H1 (cell line): Measurements from ENCODE around the gene RECK. TPM values are rescaled to one million over a fixed set of nuclear protein-coding genes. Genes with fewer than 3 reads are reported as not detected.

ENCODE experiments used
- CTCF ChIA-PET: fragments of 300-600 bp; sonication (Branson Sonifier 250); formaldehyde crosslinking; loops from one replicate; lab custom pipeline; 2021; ENCODE audit not compliant: partially characterized antibody; lab: Charles Lee
- POLR2A ChIA-PET: fragments of 300-600 bp; sonication (Branson Sonifier 250); formaldehyde crosslinking; loops from one replicate; lab custom pipeline; 2021; ENCODE audit warnings: inconsistent platforms; ENCODE audit not compliant: partially characterized antibody; lab: Charles Lee
- DNase-seq, 2 experiments: peaks; one replicate each; pipeline versions ENCODE4 v3.0.0 to v3.0.0-alpha.2; 2010 to 2022; ENCODE audit warnings: low spot score in 2 of 2, low read depth in 1 of 2, mixed read lengths in 1 of 2
- FAIRE-seq: peaks from 2 replicates; lab custom pipeline; 2011; peaks lifted over from hg19 to GRCh38; lab: Jason Lieb, UNC
- H2AFZ ChIP-seq: 2 replicates; pipeline ENCODE4 v1.8.1; 2012; ENCODE audit warnings: low read length, inconsistent platforms
- H2AK5ac ChIP-seq: 2 replicates; pipeline ENCODE4 v1.6.1; 2013; ENCODE audit warnings: low read depth, low read length
- H2BK120ac ChIP-seq: replicated peaks from 2 replicates; pipeline ENCODE3; 2013; ENCODE audit warnings: low read depth, low read length, inconsistent platforms
- H2BK12ac ChIP-seq: 2 replicates; pipeline ENCODE4 v1.6.1; 2013; ENCODE audit warnings: low read depth, low read length
- H2BK15ac ChIP-seq: 2 replicates; pipeline ENCODE4 v1.6.1; 2013; ENCODE audit warnings: low read length
- H2BK20ac ChIP-seq: 2 replicates; pipeline ENCODE4 v1.6.1; 2013; ENCODE audit warnings: low read length
- H2BK5ac ChIP-seq: 2 replicates; pipeline ENCODE4 v1.6.1; 2013; ENCODE audit warnings: low read depth, low read length
- H3K14ac ChIP-seq: 2 replicates; pipeline ENCODE4 v1.6.1; 2013; ENCODE audit warnings: inconsistent platforms; ENCODE audit not compliant: insufficient read length
- H3K18ac ChIP-seq: 2 replicates; pipeline ENCODE4 v1.6.1; 2013; ENCODE audit warnings: low read length; ENCODE audit errors: extremely low read depth
- H3K23ac ChIP-seq: 2 replicates; pipeline ENCODE4 v1.6.1; 2013; ENCODE audit warnings: inconsistent platforms; ENCODE audit not compliant: insufficient read length
- H3K23me2 ChIP-seq: 2 replicates; pipeline ENCODE4 v1.6.1; 2013; ENCODE audit warnings: low read depth, low read length
- H3K27ac ChIP-seq: 2 replicates; pipeline ENCODE4 v1.6.1; 2011; ENCODE audit warnings: low read depth, low read length, inconsistent platforms
- H3K27me3 ChIP-seq, 4 experiments: replicated peaks in 1 of 4; 1 replicate in 1 of 4; 2 replicates in 3 of 4; pipeline versions ENCODE4 v1.6.1 to v1.8.1; 2011 to 2013; ENCODE audit warnings: low read length in 3 of 4, mild to moderate bottlenecking in 3 of 4, inconsistent platforms in 2 of 4, mixed read lengths in 2 of 4, moderate library complexity in 1 of 4; ENCODE audit not compliant: control insufficient read depth in 3 of 4, insufficient read depth in 3 of 4; ENCODE audit errors: extremely low read depth in 1 of 4
- H3K36me3 ChIP-seq, 4 experiments: 2 replicates each; pipeline versions ENCODE4 v1.6.1 to v1.8.1; 2011 to 2013; ENCODE audit warnings: mild to moderate bottlenecking in 4 of 4, low read length in 3 of 4, moderate library complexity in 2 of 4, control low read depth in 1 of 4, inconsistent platforms in 1 of 4; ENCODE audit not compliant: insufficient read depth in 4 of 4, control insufficient read depth in 2 of 4
- H3K4ac ChIP-seq: replicated peaks from 2 replicates; pipeline ENCODE3; 2013; ENCODE audit warnings: low read length, low read depth, mixed read lengths, inconsistent platforms; ENCODE audit not compliant: insufficient read length
- H3K4me1 ChIP-seq, 4 experiments: replicated peaks in 1 of 4; 1 replicate in 1 of 4; 2 replicates in 3 of 4; pipeline versions ENCODE4 v1.6.1 to v1.8.1; 2011 to 2013; ENCODE audit warnings: low read length in 3 of 4, inconsistent platforms in 2 of 4, mixed read lengths in 1 of 4; ENCODE audit not compliant: insufficient read depth in 4 of 4, control insufficient read depth in 3 of 4
- H3K4me2 ChIP-seq, 2 experiments: 2 replicates each; pipeline versions ENCODE4 v1.6.1 to v1.8.1; 2011 to 2013; ENCODE audit warnings: low read depth in 2 of 2, low read length in 2 of 2, control low read depth in 1 of 2, inconsistent platforms in 1 of 2, mild to moderate bottlenecking in 1 of 2; ENCODE audit not compliant: insufficient read depth in 1 of 2
- H3K4me3 ChIP-seq, 4 experiments: fragments of 200-600, 300-600 bp in 1 of 4; sonication (generic), shearing (Covaris generic), sonication (Bioruptor Twin) in 1 of 4; 2 replicates each; pipeline versions ENCODE4 v1.5.1 to v1.8.1; 2011 to 2016; ENCODE audit warnings: low read length in 4 of 4, low read depth in 3 of 4, control low read depth in 2 of 4, inconsistent platforms in 2 of 4, mild to moderate bottlenecking in 2 of 4, mixed read lengths in 1 of 4, moderate library complexity in 1 of 4; ENCODE audit not compliant: insufficient read depth in 2 of 4; ENCODE audit errors: extremely low read depth in 1 of 4
- H3K56ac ChIP-seq: replicated peaks from 2 replicates; pipeline ENCODE3; 2013; ENCODE audit warnings: low read depth, mild to moderate bottlenecking, mixed read lengths, low read length, inconsistent platforms; ENCODE audit not compliant: insufficient read length
- H3K79me1 ChIP-seq: 2 replicates; pipeline ENCODE4 v1.6.1; 2013; ENCODE audit warnings: low read depth, low read length, control low read depth
- H3K79me2 ChIP-seq, 2 experiments: 2 replicates each; pipeline versions ENCODE4 v1.6.1 to v1.8.1; 2012 to 2013; ENCODE audit warnings: low read length in 2 of 2, mild to moderate bottlenecking in 2 of 2, inconsistent platforms in 1 of 2; ENCODE audit not compliant: insufficient read depth in 2 of 2, control insufficient read depth in 1 of 2
- H3K9ac ChIP-seq, 4 experiments: replicated peaks in 1 of 4; 1 replicate in 1 of 4; 2 replicates in 3 of 4; pipeline versions ENCODE4 v1.6.1 to v1.8.1; 2011 to 2013; ENCODE audit warnings: low read depth in 3 of 4, low read length in 3 of 4, control low read depth in 2 of 4, mild to moderate bottlenecking in 2 of 4, moderate library complexity in 2 of 4, inconsistent platforms in 1 of 4; ENCODE audit errors: extremely low read depth in 1 of 4
- H3K9me3 ChIP-seq, 2 experiments: 2 replicates each; pipeline versions ENCODE4 v1.6.1 to v1.8.1; 2012 to 2013; ENCODE audit warnings: mild to moderate bottlenecking in 2 of 2, moderate library complexity in 2 of 2, control low read depth in 1 of 2, inconsistent platforms in 1 of 2, low read depth in 1 of 2, low read length in 1 of 2, mixed read lengths in 1 of 2; ENCODE audit not compliant: insufficient read depth in 2 of 2
- H4K20me1 ChIP-seq, 2 experiments: replicated peaks in 1 of 2; 2 replicates each; pipeline versions ENCODE3 to v1.8.1; 2011 to 2013; ENCODE audit warnings: inconsistent platforms in 2 of 2, low read length in 2 of 2, mild to moderate bottlenecking in 1 of 2; ENCODE audit not compliant: insufficient read depth in 2 of 2, control insufficient read depth in 1 of 2
- H4K5ac ChIP-seq: 2 replicates; pipeline ENCODE4 v1.6.1; 2013; ENCODE audit warnings: low read length, low read depth, mixed read lengths, inconsistent platforms; ENCODE audit not compliant: insufficient read length
- H4K8ac ChIP-seq: 2 replicates; pipeline ENCODE4 v1.8.0; 2013; ENCODE audit warnings: mild to moderate bottlenecking, moderate library complexity, low read length, inconsistent platforms; ENCODE audit not compliant: insufficient read depth; ENCODE audit errors: extremely low read depth
- H4K91ac ChIP-seq: replicated peaks from 2 replicates; pipeline ENCODE3; 2013; ENCODE audit warnings: low read length, mixed read lengths, inconsistent platforms; ENCODE audit not compliant: insufficient read length
- CREB1 ChIP-seq: IDR thresholded peaks from 2 replicates; pipeline ENCODE4 v1.6.1; 2012; ENCODE audit warnings: inconsistent platforms
- EP300 ChIP-seq, 2 experiments: IDR thresholded peaks; 1 replicate in 1 of 2; 2 replicates in 1 of 2; pipeline ENCODE4 v1.6.1; 2011 to 2012; ENCODE audit warnings: low read depth in 2 of 2, low read length in 2 of 2, mild to moderate bottlenecking in 2 of 2, borderline replicate concordance in 1 of 2, inconsistent platforms in 1 of 2, moderate library complexity in 1 of 2
- SAP30 ChIP-seq: fragments of 300-600 bp; sonication (generic); IDR thresholded peaks from 2 replicates; pipeline ENCODE4 v1.7.1; 2012; ENCODE audit warnings: low read length, moderate library complexity, mild to moderate bottlenecking, inconsistent platforms; ENCODE audit not compliant: insufficient read depth, insufficient replicate concordance
- SP4 ChIP-seq: IDR thresholded peaks from 2 replicates; pipeline ENCODE4 v1.6.1; 2012; ENCODE audit warnings: low read length, inconsistent platforms
- SRF ChIP-seq: IDR thresholded peaks from 2 replicates; pipeline ENCODE4 v1.6.1; 2011; ENCODE audit warnings: mild to moderate bottlenecking, low read depth, low read length, moderate library complexity
- TAF7 ChIP-seq: optimal IDR thresholded peaks from 2 replicates; pipeline ENCODE3; 2011; ENCODE audit warnings: low read depth, mild to moderate bottlenecking, inconsistent platforms, low read length, moderate library complexity, borderline replicate concordance
- WGBS, 2 experiments: shearing (Covaris generic) in 1 of 2; methylation state at CpG; one replicate each; pipeline versions ENCODE4 v1.1.6 to v1.1.7; 2013 to 2015; ENCODE audit warnings: low lambda C conversion rate in 2 of 2, mixed read lengths in 2 of 2, inconsistent platforms in 1 of 2, low coverage in 1 of 2, missing lambda C conversion rate in 1 of 2; ENCODE audit not compliant: insufficient replicate concordance in 2 of 2, insufficient coverage in 1 of 2, insufficient read length in 1 of 2; ENCODE audit errors: extremely low coverage in 1 of 2, missing lambda C conversion rate in 1 of 2; 5-methylcytosine and 5-hydroxymethylcytosine counted together
- polyA plus RNA-seq, 7 experiments: library from polyadenylated mRNA; depleted of rRNA in 3 of 7; stranded (reverse) in 5 of 7; unstranded in 2 of 7; fragments of >200 nt in 5 of 7; fragments of 200-250 nt in 2 of 7; gene quantifications; 1 replicate in 5 of 7; 2 replicates in 1 of 7; 4 replicates in 1 of 7; pipeline versions ENCODE4 v1.2.1 to v1.2.3, GENCODE V29; 2011 to 2013; ENCODE audit warnings: missing spikeins in 2 of 7, mixed read lengths in 2 of 7
- total RNA-seq: library from RNA; stranded (reverse); fragmentation: NEBNext Ultra II Directional; extraction: Animal tissue kit (Norgen Biotek cat#: 25700); gene quantifications from 2 replicates; pipeline ENCODE4 v1.2.1, GENCODE V29; 2021

Gene RECK
- total and polyA plus RNA-seq, 2 of the 8 experiments (the other 6 are each of a cell fraction or from before 2014, with no cell fraction given), result 5.4 to 9.8 TPM

DNA sequence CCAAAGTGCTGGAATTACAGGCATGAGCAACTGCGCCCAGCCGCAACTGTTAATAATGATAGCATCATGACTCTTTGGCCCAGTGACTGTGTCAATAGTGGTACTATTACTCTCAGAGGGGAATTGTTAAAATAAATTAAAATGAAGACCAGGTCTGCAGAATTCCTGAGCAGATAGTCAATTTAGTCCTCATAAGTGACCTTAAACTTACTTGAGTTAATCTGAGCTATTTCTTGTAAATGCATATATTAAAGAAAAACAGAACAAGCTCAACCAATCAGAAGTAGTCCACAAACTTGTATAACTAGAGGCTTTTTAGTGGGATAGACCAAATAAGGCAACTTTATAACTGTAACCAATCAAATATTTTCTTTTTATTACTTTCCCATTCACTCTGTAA is 1.7 kb upstream of the RECK start:
- H3K9me3 ChIP-seq, result no peaks in the 10 kb centered on the region
- H2BK15ac ChIP-seq, result no peak overlapping the region
- no peaks in the 10 kb centered on the region for H4K20me1 ChIP-seq
- DNase-seq (no peak), FAIRE-seq (no peak)
- no peak overlapping the region for H2BK12ac ChIP-seq
- peaks cover 10% of the 10 kb centered on the region for H3K23me2 ChIP-seq
- no peak overlapping the region for H2BK5ac ChIP-seq
- H3K27me3 ChIP-seq, result no peaks in the 10 kb centered on the region
- no peak overlapping the region for H3K27ac ChIP-seq
- no peak overlapping the region for H3K14ac ChIP-seq
- no peak overlapping the region for H2AK5ac ChIP-seq
- no peak overlapping the region for H4K8ac ChIP-seq
- no peak overlapping the region for H3K18ac ChIP-seq
- 90% methylated on average over 2 of the region's 2 CpGs; no CpG with 5 or more reads in 1 of the 2 experiments for WGBS, 2 experiments
- H3K4ac ChIP-seq, result no peak overlapping the region
- no peak overlapping the region for H3K23ac ChIP-seq
- peaks cover 3% of the 10 kb centered on the region; the same call in 1 of the 2 replicates for H3K79me1 ChIP-seq
- H3K4me3 ChIP-seq, result no peak overlapping the region
- no peaks in the 10 kb centered on the region for H3K36me3 ChIP-seq
- H4K5ac ChIP-seq, result no peak overlapping the region
- no peak overlapping the region for H2BK120ac ChIP-seq
- no peak overlapping the region for H2AFZ ChIP-seq
- H3K9ac ChIP-seq, result no peak overlapping the region
- H3K4me1 ChIP-seq, result peaks cover 0 to 4% (median 0%) of the 10 kb centered on the region in 4 experiments; a peak in 3 of 7 replicates
- ChIA-PET POLR2A (interaction anchor here (0.6 to 1.9 kb wide), 2 partner anchors 15 to 20 kb away, joined by 3 to 4 read pairs; no protein-coding TSS in a partner anchor), CTCF (interaction anchor here (0.8 to 3.7 kb wide), 3 partner anchors 12 to 27 kb away, joined by 4 to 12 read pairs (median 10); no protein-coding TSS in a partner anchor)
- no peak overlapping the region for H3K4me2 ChIP-seq
- no peak overlapping the region for H4K91ac ChIP-seq
- H2BK20ac ChIP-seq, result no peak overlapping the region
- no peak for TF ChIP-seq SP4
- no peak for TF ChIP-seq EP300 (IDR thresholded peaks at IDR 0.05; ENCODE audit: borderline replicate concordance in 1 of 2, low read depth in 2 of 2, low read length in 2 of 2)
- no peak for TF ChIP-seq CREB1
- no peak for TF ChIP-seq SRF
- TF ChIP-seq TAF7, result no peak
- no peak for TF ChIP-seq SAP30
- H3K79me2 ChIP-seq, result peaks cover 3 to 20% of the 10 kb centered on the region in 2 experiments
- H3K56ac ChIP-seq, result no peak overlapping the region
